Fibroblast of lung (primary cell): ENCODE data around the gene MED20. TPM values are rescaled to one million over a fixed set of nuclear protein-coding genes. Genes with fewer than 3 reads are reported as not detected.

Experiments
- DNase-seq, 2 donors: peaks; one replicate each; pipeline versions ENCODE4 v3.0.0 to v3.0.0-alpha.2; 2010; ENCODE audit warnings: low read depth in 2 of 2
- H2AFZ ChIP-seq: 2 replicates; pipeline ENCODE4 v1.5.1; 2012; ENCODE audit warnings: low read length, control low read depth, inconsistent platforms
- H3K27ac ChIP-seq: 2 replicates; pipeline ENCODE4 v1.5.1; 2011; ENCODE audit warnings: low read length, control low read depth; ENCODE audit not compliant: insufficient read depth
- H3K27me3 ChIP-seq: 2 replicates; pipeline ENCODE4 v1.5.1; 2011; ENCODE audit warnings: mild to moderate bottlenecking, low read length; ENCODE audit not compliant: control insufficient read depth, insufficient read depth
- H3K36me3 ChIP-seq: 2 replicates; pipeline ENCODE4 v1.5.1; 2011; ENCODE audit warnings: low read length; ENCODE audit not compliant: control insufficient read depth, insufficient read depth
- H3K4me1 ChIP-seq: 2 replicates; pipeline ENCODE4 v1.5.1; 2011; ENCODE audit warnings: low read length; ENCODE audit not compliant: control insufficient read depth, insufficient read depth; ENCODE audit errors: extremely low read depth
- H3K4me2 ChIP-seq: 2 replicates; pipeline ENCODE4 v1.5.1; 2011; ENCODE audit warnings: low read length, control low read depth; ENCODE audit not compliant: insufficient read depth; ENCODE audit errors: extremely low read depth
- H3K4me3 ChIP-seq, 4 experiments: fragments of 200-600 bp in 1 of 4; sonication (generic) in 1 of 4; replicated peaks in 1 of 4; 2 replicates each; pipeline ENCODE4 v1.5.1; 2011 to 2016; ENCODE audit warnings: low read length in 4 of 4, low read depth in 3 of 4, mild to moderate bottlenecking in 3 of 4, control low read depth in 2 of 4, inconsistent platforms in 1 of 4, mixed read lengths in 1 of 4; ENCODE audit not compliant: insufficient read depth in 1 of 4; ENCODE audit errors: control extremely low read depth in 1 of 4
- H3K79me2 ChIP-seq: 2 replicates; pipeline ENCODE4 v1.5.1; 2012; ENCODE audit warnings: mild to moderate bottlenecking, low read length, inconsistent platforms; ENCODE audit not compliant: control insufficient read depth, insufficient read depth
- H3K9ac ChIP-seq: 2 replicates; pipeline ENCODE4 v1.5.1; 2011; ENCODE audit warnings: mild to moderate bottlenecking, low read length, control low read depth; ENCODE audit not compliant: insufficient read depth
- H3K9me3 ChIP-seq: 2 replicates; pipeline ENCODE4 v1.5.1; 2012; ENCODE audit warnings: low read depth, low read length; ENCODE audit not compliant: control insufficient read depth, insufficient read depth
- H4K20me1 ChIP-seq: 2 replicates; pipeline ENCODE4 v1.5.1; 2011; ENCODE audit warnings: low read length; ENCODE audit not compliant: control insufficient read depth, insufficient read depth; ENCODE audit errors: extremely low read depth
- CTCF ChIP-seq, 2 donors: IDR thresholded peaks in 1 of 2; conservative IDR thresholded peaks in 1 of 2; 1 replicate in 1 of 2; 2 replicates in 1 of 2; pipeline ENCODE4 v1.5.1; 2011 to 2012; ENCODE audit warnings: low read length in 2 of 2, control low read depth in 1 of 2, inconsistent platforms in 1 of 2, low read depth in 1 of 2, mild to moderate bottlenecking in 1 of 2
- EZH2 ChIP-seq: IDR thresholded peaks from 2 replicates; pipeline ENCODE4 v1.5.1; 2012; ENCODE audit warnings: low read length, control low read depth, mild to moderate bottlenecking; ENCODE audit errors: missing control alignments
- polyA plus RNA-seq, 2 donors: library from polyadenylated mRNA; depleted of rRNA in 1 of 2; stranded (reverse) in 1 of 2; unstranded in 1 of 2; fragments of >200 nt; gene quantifications; 2 replicates each; pipeline ENCODE4 v1.2.1, GENCODE V29; 2011 to 2012; ENCODE audit warnings: missing spikeins in 1 of 2
- total RNA-seq: library from RNA; depleted of rRNA; stranded (reverse); fragments of >200 nt; gene quantifications from 2 replicates; pipeline ENCODE4 v1.2.1, GENCODE V29; 2014

The MED20 gene
- total and polyA plus RNA-seq, 2 donors (not counting 1 experiment from before 2014, with no cell fraction given) = 27.7 to 38.6 TPM

DNA sequence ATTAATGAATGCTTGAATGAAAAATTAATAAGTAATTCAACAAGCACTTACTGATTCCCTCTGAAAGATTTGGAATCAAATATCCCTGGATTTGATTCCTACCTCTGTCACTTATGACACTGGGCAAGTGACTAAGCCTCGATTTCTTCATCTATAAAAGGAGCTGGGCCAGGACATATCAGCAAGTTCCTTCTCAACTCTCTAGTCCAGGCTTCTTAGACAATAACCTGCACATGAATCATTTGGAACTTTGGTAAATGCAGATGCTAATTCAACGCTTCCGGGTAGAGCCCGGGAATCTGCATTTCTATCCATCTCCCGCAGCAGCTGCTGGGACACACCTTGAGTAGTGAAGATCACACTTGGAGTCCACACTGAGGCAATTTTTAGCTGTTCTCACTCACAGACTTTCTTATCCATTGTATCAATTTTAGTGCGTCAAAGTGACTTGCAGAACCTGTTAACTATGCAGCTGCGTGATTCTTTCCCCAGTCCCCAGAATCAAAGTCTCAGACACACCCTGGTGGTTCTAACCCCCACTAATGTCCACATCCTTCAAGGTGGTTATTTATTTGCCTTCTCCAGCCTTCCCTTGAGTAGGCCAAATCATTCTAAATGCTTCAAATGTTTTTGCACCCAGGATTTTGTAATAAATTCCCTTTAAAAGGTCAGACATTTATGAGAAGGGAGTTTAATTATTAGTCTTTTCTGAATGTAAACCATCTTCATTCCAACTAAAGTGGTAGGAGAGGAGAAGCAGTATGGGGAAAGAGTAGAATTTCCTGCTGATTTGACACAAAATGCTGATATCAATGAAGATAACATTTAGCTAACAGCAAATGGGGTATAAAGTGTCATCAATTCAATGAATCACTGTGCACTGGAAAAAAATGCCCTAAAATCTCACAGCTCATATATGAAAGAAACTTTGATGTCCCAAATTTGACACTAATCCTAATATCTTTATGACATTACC, 46.7 kb upstream of the MED20 start:
- Histone ChIP-seq H3K4me2 (no peak overlapping the region), H3K4me1 (no peaks in the 10 kb centered on the region), H3K9ac (no peak overlapping the region), H2AFZ (no peak overlapping the region), H3K79me2 (no peaks in the 10 kb centered on the region), H4K20me1 (no peaks in the 10 kb centered on the region), H3K36me3 (no peaks in the 10 kb centered on the region), H3K9me3 (no peaks in the 10 kb centered on the region), H3K27me3 (no peaks in the 10 kb centered on the region), H3K4me3 (no peak overlapping the region), H3K27ac (no peak overlapping the region)
- DNase-seq = peak; percentile 18 to 72
- no peak for TF ChIP-seq CTCF (conservative IDR thresholded peaks at IDR 0.05 in 1 of 2, IDR thresholded peaks at IDR 0.05 in 1 of 2; ENCODE audit: low read depth in 1 of 2, low read length in 2 of 2)
- TF ChIP-seq EZH2 = no peak

DNA sequence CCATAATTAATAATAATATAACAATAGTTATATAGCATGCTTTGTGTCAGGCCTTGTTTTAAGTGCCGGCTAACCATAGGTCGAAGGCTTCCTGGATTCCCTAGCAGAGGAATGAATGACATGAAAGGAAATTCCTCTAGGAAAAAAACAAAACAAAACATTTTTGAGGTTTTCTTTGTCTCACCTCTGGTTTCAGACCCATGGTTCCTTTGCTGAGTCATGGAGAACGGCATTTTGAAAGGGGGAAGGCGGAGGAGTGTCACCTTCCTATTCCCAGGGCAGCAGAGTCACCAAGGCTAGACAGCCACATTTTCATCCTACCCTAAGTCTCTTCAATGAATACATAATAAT, 46.0 kb upstream of the MED20 start:
- no peak overlapping the region for H3K9ac ChIP-seq
- peak; percentile 13 to 91 for DNase-seq
- H3K4me1 ChIP-seq = no peaks in the 10 kb centered on the region
- no peak overlapping the region for H2AFZ ChIP-seq
- H3K9me3 ChIP-seq = no peaks in the 10 kb centered on the region
- H3K27me3 ChIP-seq = no peaks in the 10 kb centered on the region
- H3K36me3 ChIP-seq = no peaks in the 10 kb centered on the region
- H3K4me3 ChIP-seq = no peak overlapping the region
- H3K79me2 ChIP-seq = no peaks in the 10 kb centered on the region
- peak overlapping the region; percentile 25 for H3K4me2 ChIP-seq
- TF ChIP-seq CTCF (conservative IDR thresholded peaks at IDR 0.05 in 1 of 2, IDR thresholded peaks at IDR 0.05 in 1 of 2; ENCODE audit: low read depth in 1 of 2, low read length in 2 of 2) (no peak), EZH2 (no peak)
- H3K27ac ChIP-seq = no peak overlapping the region
- no peaks in the 10 kb centered on the region for H4K20me1 ChIP-seq

GRCh38 chr6:41966214-41966920, 45.4 kb upstream of the MED20 start:
- Histone ChIP-seq H2AFZ (no peak overlapping the region), H3K9me3 (no peaks in the 10 kb centered on the region), H3K4me1 (no peaks in the 10 kb centered on the region), H3K4me3 (no peak overlapping the region), H3K4me2 (no peak overlapping the region), H4K20me1 (no peaks in the 10 kb centered on the region), H3K9ac (no peak overlapping the region), H3K27ac (no peak overlapping the region), H3K79me2 (no peaks in the 10 kb centered on the region), H3K36me3 (no peaks in the 10 kb centered on the region), H3K27me3 (no peaks in the 10 kb centered on the region)
- peak in 1 of 2 donors; percentile 74 for DNase-seq
- TF ChIP-seq CTCF (conservative IDR thresholded peaks at IDR 0.05 in 1 of 2, IDR thresholded peaks at IDR 0.05 in 1 of 2; ENCODE audit: low read depth in 1 of 2, low read length in 2 of 2) (no peak), EZH2 (no peak)
